Ovary (tissue), 3 donors: ENCODE measurements around the gene WDR73.

Experiments
- POLR2A ChIP-seq: fragments of 450-650 bp; IDR thresholded peaks from one replicate; pipeline ENCODE4 v1.6.1; 2017; ENCODE audit warnings: antibody characterized with exemption, mild to moderate bottlenecking, moderate library complexity
- TF ChIP-seq, protein P1 (sequence below), 3 donors: fragments of 450-650 bp in 2 of 3; fragments of 200-600 bp in 1 of 3; IDR thresholded peaks; one replicate each; pipeline versions ENCODE4 v1.5.1 to v1.8.0; 2016 to 2022; ENCODE audit warnings: antibody characterized with exemption in 3 of 3, mild to moderate bottlenecking in 1 of 3
- donor health status: DM: no; HTN: no; CAD: no.

DNA sequence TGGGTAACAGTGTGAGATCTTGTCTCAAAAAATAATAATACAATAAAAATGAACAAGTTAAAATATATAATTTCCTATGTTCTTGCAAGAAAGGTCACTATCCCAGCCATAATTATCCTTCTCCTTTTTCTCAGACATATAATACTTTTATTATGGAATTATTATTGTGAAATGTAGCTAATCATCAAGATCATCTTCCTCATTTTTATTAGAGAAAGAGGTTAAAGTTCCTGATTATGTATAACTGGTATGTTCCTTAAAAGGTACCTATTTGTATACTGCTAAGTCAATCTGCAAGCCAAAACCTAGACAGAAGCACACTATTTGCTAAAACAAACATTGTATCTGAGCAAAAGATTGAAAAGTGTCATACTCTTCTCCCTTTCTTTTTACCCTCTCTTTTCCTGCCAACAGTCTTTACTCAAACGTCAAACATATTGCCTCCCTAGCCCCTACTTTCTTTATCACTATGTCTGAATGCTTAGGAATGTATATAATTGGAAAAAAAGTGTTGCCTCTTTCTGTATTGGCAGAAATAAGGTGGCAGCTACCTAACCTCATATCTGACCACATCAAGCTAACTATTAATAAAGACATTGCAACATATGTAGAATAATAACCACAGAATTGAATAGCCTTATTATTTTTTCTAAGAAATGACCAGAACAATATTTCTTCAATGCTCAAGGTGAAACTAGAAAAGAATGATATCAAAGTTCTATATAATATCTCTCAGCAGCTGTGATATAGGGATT lies 43.3 kb upstream of the WDR73 start:
- TF ChIP-seq, protein P1, sequence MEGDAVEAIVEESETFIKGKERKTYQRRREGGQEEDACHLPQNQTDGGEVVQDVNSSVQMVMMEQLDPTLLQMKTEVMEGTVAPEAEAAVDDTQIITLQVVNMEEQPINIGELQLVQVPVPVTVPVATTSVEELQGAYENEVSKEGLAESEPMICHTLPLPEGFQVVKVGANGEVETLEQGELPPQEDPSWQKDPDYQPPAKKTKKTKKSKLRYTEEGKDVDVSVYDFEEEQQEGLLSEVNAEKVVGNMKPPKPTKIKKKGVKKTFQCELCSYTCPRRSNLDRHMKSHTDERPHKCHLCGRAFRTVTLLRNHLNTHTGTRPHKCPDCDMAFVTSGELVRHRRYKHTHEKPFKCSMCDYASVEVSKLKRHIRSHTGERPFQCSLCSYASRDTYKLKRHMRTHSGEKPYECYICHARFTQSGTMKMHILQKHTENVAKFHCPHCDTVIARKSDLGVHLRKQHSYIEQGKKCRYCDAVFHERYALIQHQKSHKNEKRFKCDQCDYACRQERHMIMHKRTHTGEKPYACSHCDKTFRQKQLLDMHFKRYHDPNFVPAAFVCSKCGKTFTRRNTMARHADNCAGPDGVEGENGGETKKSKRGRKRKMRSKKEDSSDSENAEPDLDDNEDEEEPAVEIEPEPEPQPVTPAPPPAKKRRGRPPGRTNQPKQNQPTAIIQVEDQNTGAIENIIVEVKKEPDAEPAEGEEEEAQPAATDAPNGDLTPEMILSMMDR (IDR thresholded peaks at IDR 0.05): no peak
- TF ChIP-seq POLR2A: no peak
